ENCODE measurements around the gene SUSD4. TPM values are rescaled to one million over a fixed set of nuclear protein-coding genes. Genes with fewer than 3 reads are reported as not detected.

SUSD4 gene
- total and polyA plus RNA-seq, 9 of the 15 experiments (the other 6 are each of a cell fraction or from before 2014, with no cell fraction given): 0.06 to 1.7 (median 0.09) TPM; not detected in 4

- TF ChIP-seq MGA (IDR thresholded peaks at IDR 0.05) (peak; percentile 65), NFRKB (IDR thresholded peaks at IDR 0.05; ENCODE audit: low read depth) (no peak), RAD21 (CRISPR knock-in tag; conservative IDR thresholded peaks at IDR 0.05 in 1 of 2, IDR thresholded peaks at IDR 0.05 in 1 of 2) (peak in 1 of 2 experiments; percentile 19; a peak in 1 of 4 replicates), SRSF9 (IDR thresholded peaks at IDR 0.05; ENCODE audit: borderline replicate concordance, low read depth, low read length) (no peak), ZNF324 (CRISPR knock-in tag; IDR thresholded peaks at IDR 0.05) (no peak), MECOM (CRISPR knock-in tag; IDR thresholded peaks at IDR 0.05) (no peak), ARID1B (IDR thresholded peaks at IDR 0.05) (peak; percentile 55), ZNF511 (CRISPR knock-in tag; IDR thresholded peaks at IDR 0.05) (no peak), GATAD2B (IDR thresholded peaks at IDR 0.05; ENCODE audit: borderline replicate concordance) (no peak), FOXJ2 (tag; IDR thresholded peaks at IDR 0.05) (no peak), ARID4B (CRISPR knock-in tag; IDR thresholded peaks at IDR 0.05) (no peak)
These were observed 120.4 kb downstream of the SUSD4 start (continued) for GRCh38 chr1:223243441-223244050.

Measured in K562 (cell line).